T-cell (primary cell): ENCODE results near the gene AGAP1. TPM values are rescaled to one million over a fixed set of nuclear protein-coding genes. Genes with fewer than 3 reads are reported as not detected.

Experiments used
- ATAC-seq, 4 experiments: fragments of 200-7000 bp in 3 of 4; fragments of 150-1000 bp in 1 of 4; cut with Tn5 transposase; replicated peaks in 1 of 4; 1 replicate in 3 of 4; 2 replicates in 1 of 4; pipeline ENCODE4 v1.10.0; 2021; ENCODE audit warnings: moderate library complexity in 3 of 4, mild to moderate bottlenecking in 2 of 4, moderate number of reproducible peaks in 1 of 4
- CTCF ChIA-PET, 2 donors: fragments of 300-600 bp; sonication (Branson Sonifier 250); formaldehyde crosslinking; loops; one replicate each; lab custom pipeline; 2022; ENCODE audit warnings: antibody characterized with exemption in 2 of 2; lab: Charles Lee
- POLR2A ChIA-PET, 2 donors: fragments of 300-600 bp; sonication (Branson Sonifier 250); formaldehyde crosslinking; loops; one replicate each; lab custom pipeline; 2022; ENCODE audit warnings: antibody characterized with exemption in 2 of 2; lab: Charles Lee
- DNase-seq, 35 experiments: peaks; one replicate each; pipeline versions ENCODE4 v3.0.0 to v3.0.0-alpha.2; 2013 to 2023
- H3K27ac ChIP-seq: one replicate; pipeline ENCODE4 v1.5.1; 2013; ENCODE audit warnings: low read length
- H3K27me3 ChIP-seq, 2 experiments: replicated peaks in 1 of 2; 1 replicate in 1 of 2; 2 replicates in 1 of 2; pipeline versions ENCODE4 v1.6.1 to v1.7.0; 2013; ENCODE audit warnings: low read length in 1 of 2, mixed read lengths in 1 of 2; ENCODE audit not compliant: control insufficient read depth in 2 of 2, insufficient read depth in 2 of 2; ENCODE audit errors: extremely low read depth in 1 of 2
- H3K36me3 ChIP-seq, 2 donors: 1 replicate in 1 of 2; 2 replicates in 1 of 2; pipeline versions ENCODE4 v1.6.1 to v1.7.0; 2013; ENCODE audit warnings: low read length in 1 of 2; ENCODE audit not compliant: control insufficient read depth in 2 of 2, insufficient read depth in 1 of 2; ENCODE audit errors: extremely low read depth in 1 of 2
- H3K4me1 ChIP-seq, 2 experiments: 1 replicate in 1 of 2; 2 replicates in 1 of 2; pipeline versions ENCODE4 v1.6.1 to v1.7.0; 2013; ENCODE audit warnings: low read length in 2 of 2, mixed read lengths in 1 of 2; ENCODE audit not compliant: insufficient read depth in 2 of 2, control insufficient read depth in 1 of 2; ENCODE audit errors: extremely low read depth in 1 of 2
- H3K4me3 ChIP-seq, 2 donors: 1 replicate in 1 of 2; 2 replicates in 1 of 2; pipeline versions ENCODE4 v1.5.1 to v1.7.0; 2013; ENCODE audit warnings: mild to moderate bottlenecking in 2 of 2, low read length in 1 of 2, moderate library complexity in 1 of 2; ENCODE audit not compliant: control insufficient read depth in 1 of 2; ENCODE audit errors: extremely low read depth in 1 of 2
- H3K9me3 ChIP-seq: 2 replicates; pipeline ENCODE4 v1.7.0; 2013
- H3K27ac Mint-ChIP-seq, 2 donors: one replicate each; pipeline ENCODE4 v1.8.0; 2020 to 2021; ENCODE audit warnings: mild to moderate bottlenecking in 2 of 2, mixed read lengths in 2 of 2
- H3K27me3 Mint-ChIP-seq, 2 donors: one replicate each; pipeline ENCODE4 v1.8.0; 2021 to 2022; ENCODE audit warnings: mixed read lengths in 2 of 2
- H3K36me3 Mint-ChIP-seq: one replicate; pipeline ENCODE4 v1.8.0; 2021; ENCODE audit warnings: mixed read lengths
- H3K4me1 Mint-ChIP-seq, 3 donors: one replicate each; pipeline ENCODE4 v1.8.0; 2020 to 2022; ENCODE audit warnings: mixed read lengths in 3 of 3, mild to moderate bottlenecking in 1 of 3
- H3K4me3 Mint-ChIP-seq, 3 donors: one replicate each; pipeline ENCODE4 v1.8.0; 2020 to 2022; ENCODE audit warnings: mild to moderate bottlenecking in 3 of 3, mixed read lengths in 3 of 3, moderate library complexity in 3 of 3
- H3K9me3 Mint-ChIP-seq, 3 donors: one replicate each; pipeline ENCODE4 v1.8.0; 2020 to 2022; ENCODE audit warnings: mixed read lengths in 3 of 3
- WGBS: methylation state at CpG from one replicate; pipeline ENCODE4 v1.1.5; 2013; ENCODE audit warnings: missing lambda C conversion rate; ENCODE audit not compliant: insufficient coverage; 5-methylcytosine and 5-hydroxymethylcytosine counted together
- total RNA-seq, 35 experiments: library from RNA in 6 of 35; stranded (reverse) in 6 of 35; fragments of 120-200 nt in 1 of 35; gene quantifications; one replicate each; pipeline versions ENCODE4 v1.2.1 to v1.2.4 and lab custom pipeline; 2013 to 2026

The AGAP1 gene
- total RNA-seq, 5 donors from 2014 or later (not counting 1 experiment from before 2014, with no cell fraction given), result 3.9 to 15.6 (median 5.2) TPM

GRCh38 chr2:235968155-235968554 lies 474.3 kb downstream of the AGAP1 start:
- CTCF ChIA-PET, result no interaction called here

DNA sequence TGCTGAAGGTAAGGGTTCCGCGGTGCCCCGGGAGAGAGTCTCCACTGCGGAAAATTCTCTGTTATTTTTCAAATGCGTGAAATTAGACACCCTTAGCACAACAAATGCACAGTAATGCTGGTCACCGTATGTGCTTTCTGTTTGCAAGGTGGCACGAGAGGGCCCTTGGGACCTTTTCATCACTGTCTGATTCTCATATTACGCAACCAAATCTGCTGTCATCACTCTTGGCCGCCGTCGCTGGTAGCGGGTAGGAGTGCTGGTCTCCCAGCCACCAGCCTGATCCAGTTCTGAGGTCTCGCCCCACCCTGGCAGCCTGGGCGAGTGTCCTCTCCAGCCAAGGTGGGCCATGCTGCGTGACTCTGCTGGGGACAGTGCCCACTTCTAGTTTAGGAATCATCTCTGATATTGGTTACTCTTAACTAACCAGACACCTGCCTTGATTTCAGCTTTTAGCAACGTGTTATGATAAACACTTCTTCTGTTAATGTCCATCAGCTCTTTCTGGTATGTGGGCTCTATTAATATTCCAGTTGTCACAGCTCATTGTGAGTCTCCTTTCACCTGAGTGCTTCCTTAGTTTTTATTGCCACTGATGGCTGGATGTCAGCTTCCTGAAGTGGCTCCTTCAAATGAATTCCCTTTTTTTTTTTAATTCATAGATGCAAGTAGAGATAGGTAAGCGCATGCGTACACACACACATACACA lies 474.9 kb downstream of the AGAP1 start:
- no peaks in the 10 kb centered on the region for H3K4me1 Mint-ChIP-seq
- H3K27ac Mint-ChIP-seq, result no peak overlapping the region
- no peaks in the 10 kb centered on the region for H3K27me3 ChIP-seq
- WGBS, result 98% methylated on average over 15 of the region's 18 CpGs
- H3K9me3 Mint-ChIP-seq, result no peaks in the 10 kb centered on the region
- no peak overlapping the region for H3K4me3 Mint-ChIP-seq
- ATAC-seq (no peak), DNase-seq (no peak)
- no peaks in the 10 kb centered on the region for H3K9me3 ChIP-seq
- ChIA-PET CTCF (no interaction called here), POLR2A (no interaction called here)
- H3K36me3 ChIP-seq, result no peaks in the 10 kb centered on the region
- H3K4me3 ChIP-seq, result no peak overlapping the region
- H3K36me3 Mint-ChIP-seq, result no peaks in the 10 kb centered on the region
- H3K27ac ChIP-seq, result no peak overlapping the region
- peaks cover 1 to 11% of the 10 kb centered on the region in 2 donors for H3K27me3 Mint-ChIP-seq
- no peaks in the 10 kb centered on the region for H3K4me1 ChIP-seq

More at GRCh38 chr2:235968155-235968554, 474.3 kb downstream of the AGAP1 start:
- no peaks in the 10 kb centered on the region for H3K4me1 Mint-ChIP-seq
- Histone ChIP-seq H3K27me3 (no peaks in the 10 kb centered on the region), H3K36me3 (no peaks in the 10 kb centered on the region), H3K4me3 (no peak overlapping the region), H3K9me3 (no peaks in the 10 kb centered on the region), H3K4me1 (no peaks in the 10 kb centered on the region), H3K27ac (no peak overlapping the region)
- no peak overlapping the region for H3K27ac Mint-ChIP-seq
- DNase-seq (no peak), ATAC-seq (no peak)
- no peaks in the 10 kb centered on the region for H3K9me3 Mint-ChIP-seq
- no peak overlapping the region for H3K4me3 Mint-ChIP-seq
- H3K27me3 Mint-ChIP-seq, result peaks cover 1 to 12% of the 10 kb centered on the region in 2 donors
- 100% methylated on average over 1 of the region's 8 CpGs for WGBS
- POLR2A ChIA-PET, result no interaction called here
- H3K36me3 Mint-ChIP-seq, result no peaks in the 10 kb centered on the region

- no peak overlapping the region for H3K4me3 Mint-ChIP-seq
- no peak overlapping the region for H3K27ac Mint-ChIP-seq
- no peak for DNase-seq
These were observed 476.6 kb downstream of the AGAP1 start for GRCh38 chr2:235970204-235971040.

GRCh38 chr2:235976516-235976915 lies 482.7 kb downstream of the AGAP1 start:
- Histone ChIP-seq H3K27me3 (peaks cover 0 to 4% of the 10 kb centered on the region in 2 experiments), H3K4me1 (no peaks in the 10 kb centered on the region), H3K27ac (no peak overlapping the region), H3K36me3 (no peaks in the 10 kb centered on the region), H3K4me3 (no peak overlapping the region), H3K9me3 (no peaks in the 10 kb centered on the region)
- no peak for DNase-seq
- ChIA-PET POLR2A (no interaction called here), CTCF (no interaction called here)
- Mint-ChIP-seq H3K4me3 (no peak overlapping the region), H3K27me3 (peaks cover 2 to 9% of the 10 kb centered on the region in 2 donors), H3K4me1 (no peaks in the 10 kb centered on the region), H3K27ac (no peak overlapping the region), H3K9me3 (no peaks in the 10 kb centered on the region), H3K36me3 (no peaks in the 10 kb centered on the region)
- WGBS, result 87% methylated on average over 2 of the region's 6 CpGs
- no peak for ATAC-seq

More at GRCh38 chr2:235970204-235971040, 476.6 kb downstream of the AGAP1 start:
- peaks cover 0 to 4% of the 10 kb centered on the region in 2 donors for H3K27me3 Mint-ChIP-seq
- Histone ChIP-seq H3K27ac (no peak overlapping the region), H3K27me3 (no peaks in the 10 kb centered on the region), H3K9me3 (no peaks in the 10 kb centered on the region), H3K36me3 (no peaks in the 10 kb centered on the region), H3K4me3 (no peak overlapping the region), H3K4me1 (no peaks in the 10 kb centered on the region)
- 84% methylated on average over 14 of the region's 23 CpGs for WGBS
- no peaks in the 10 kb centered on the region for H3K4me1 Mint-ChIP-seq
- ChIA-PET CTCF (no interaction called here), POLR2A (no interaction called here)
- no peak for ATAC-seq
- H3K36me3 Mint-ChIP-seq, result no peaks in the 10 kb centered on the region
- H3K9me3 Mint-ChIP-seq, result no peaks in the 10 kb centered on the region

DNA sequence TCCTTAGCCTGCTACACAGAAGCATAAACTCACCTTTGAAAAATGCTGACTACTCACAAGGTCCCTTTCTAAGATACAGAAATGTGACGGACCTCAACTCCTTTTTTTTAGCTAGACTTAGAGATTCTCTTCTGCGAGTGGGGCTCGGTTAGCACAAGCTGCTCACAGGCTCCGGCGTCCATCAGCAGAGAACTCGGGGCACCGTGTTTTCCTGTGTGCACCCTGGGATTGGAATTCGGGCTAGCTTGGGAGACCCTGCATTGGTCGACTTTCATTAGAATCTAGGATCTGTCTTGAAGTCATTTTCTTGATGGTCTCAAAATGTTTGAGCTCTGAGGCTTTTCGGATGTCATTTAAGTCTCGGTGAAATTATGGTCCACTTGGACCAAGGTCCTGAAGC lies 483.1 kb downstream of the AGAP1 start:
- Mint-ChIP-seq H3K9me3 (no peaks in the 10 kb centered on the region), H3K4me3 (no peak overlapping the region), H3K4me1 (no peaks in the 10 kb centered on the region), H3K36me3 (no peaks in the 10 kb centered on the region), H3K27me3 (peaks cover 2 to 9% of the 10 kb centered on the region in 2 donors), H3K27ac (no peak overlapping the region)
- 87% methylated on average over 11 of the region's 11 CpGs for WGBS
- Histone ChIP-seq H3K27me3 (peaks cover 0 to 4% of the 10 kb centered on the region in 2 experiments), H3K4me1 (no peaks in the 10 kb centered on the region), H3K36me3 (no peaks in the 10 kb centered on the region), H3K9me3 (no peaks in the 10 kb centered on the region), H3K4me3 (no peak overlapping the region), H3K27ac (no peak overlapping the region)
- ChIA-PET CTCF (no interaction called here), POLR2A (no interaction called here)
- DNase-seq (no peak), ATAC-seq (no peak)

- no peaks in the 10 kb centered on the region for H3K36me3 ChIP-seq
- no peaks in the 10 kb centered on the region for H3K4me1 Mint-ChIP-seq
- H3K9me3 ChIP-seq, result no peaks in the 10 kb centered on the region
- H3K27ac ChIP-seq, result no peak overlapping the region
- H3K4me1 ChIP-seq, result no peaks in the 10 kb centered on the region
- 86% methylated on average over 6 of the region's 9 CpGs for WGBS
- H3K36me3 Mint-ChIP-seq, result no peaks in the 10 kb centered on the region
- H3K4me3 ChIP-seq, result no peak overlapping the region
- H3K27me3 Mint-ChIP-seq, result peaks cover 2 to 9% of the 10 kb centered on the region in 2 donors
- H3K27ac Mint-ChIP-seq, result no peak overlapping the region
- ChIA-PET CTCF (no interaction called here), POLR2A (no interaction called here)
- ATAC-seq, result no peak
- H3K9me3 Mint-ChIP-seq, result no peaks in the 10 kb centered on the region
- peaks cover 0 to 4% of the 10 kb centered on the region in 2 experiments for H3K27me3 ChIP-seq
- no peak overlapping the region for H3K4me3 Mint-ChIP-seq
- DNase-seq, result no peak
These were observed 483.6 kb downstream of the AGAP1 start for GRCh38 chr2:235977445-235977844.
